ENCODE results near the gene NOL3.

GRCh38 chr16:67146523-67147357 is 23.6 kb upstream of the NOL3 start:
- TF ChIP-seq CTCF (conservative IDR thresholded peaks at IDR 0.05) (no peak), ZFX (IDR thresholded peaks at IDR 0.05) (no peak)

Measured in C4-2B (cell line).